Measurements from ENCODE around the gene LRRC74A. TPM values are rescaled to one million over a fixed set of nuclear protein-coding genes. Genes with fewer than 3 reads are reported as not detected.

Gene LRRC74A
- total RNA-seq, 2 donors from 2014 or later, result not detected

DNA sequence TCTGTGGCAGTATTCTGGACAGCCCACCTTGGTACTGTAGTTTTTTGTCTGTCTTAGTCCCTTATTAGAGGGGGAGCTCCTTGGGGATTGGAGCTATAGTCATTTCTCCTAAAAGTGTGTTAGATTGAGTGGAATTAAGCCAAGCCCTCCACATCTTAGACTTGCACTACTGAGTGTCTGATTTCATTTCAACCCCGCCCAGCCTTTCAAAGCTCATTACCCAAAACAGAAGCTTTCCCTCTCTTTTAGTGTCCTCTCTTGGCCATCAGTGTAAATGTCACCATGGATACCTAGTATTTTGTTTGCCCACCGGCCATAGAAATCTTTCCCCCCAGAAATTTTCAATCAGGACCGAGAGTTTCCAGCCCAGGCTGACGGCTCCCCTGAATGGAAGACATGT is 74.5 kb downstream of the LRRC74A start:
- H3K4me3 ChIP-seq, result no peak overlapping the region
- H3K9me3 ChIP-seq, result no peaks in the 10 kb centered on the region
- no peak overlapping the region for H3K27ac ChIP-seq
- no peaks in the 10 kb centered on the region for H3K27me3 ChIP-seq
- 80 to 86% methylated on average over 4 of the region's 4 CpGs for WGBS, 2 donors
- no peaks in the 10 kb centered on the region for H3K4me1 ChIP-seq
- TF ChIP-seq CTCF (IDR thresholded peaks at IDR 0.05), result no peak
- no peak for TF ChIP-seq POLR2A (IDR thresholded peaks at IDR 0.05)
- no peaks in the 10 kb centered on the region for H3K36me3 ChIP-seq (replicated peaks in 1 of 2; ENCODE audit: insufficient read depth in 1 of 2, low read depth in 2 of 2)
- ATAC-seq (no peak), DNase-seq (no peak)
- intact Hi-C loops (cut with DNase I), result no loop called here

DNA sequence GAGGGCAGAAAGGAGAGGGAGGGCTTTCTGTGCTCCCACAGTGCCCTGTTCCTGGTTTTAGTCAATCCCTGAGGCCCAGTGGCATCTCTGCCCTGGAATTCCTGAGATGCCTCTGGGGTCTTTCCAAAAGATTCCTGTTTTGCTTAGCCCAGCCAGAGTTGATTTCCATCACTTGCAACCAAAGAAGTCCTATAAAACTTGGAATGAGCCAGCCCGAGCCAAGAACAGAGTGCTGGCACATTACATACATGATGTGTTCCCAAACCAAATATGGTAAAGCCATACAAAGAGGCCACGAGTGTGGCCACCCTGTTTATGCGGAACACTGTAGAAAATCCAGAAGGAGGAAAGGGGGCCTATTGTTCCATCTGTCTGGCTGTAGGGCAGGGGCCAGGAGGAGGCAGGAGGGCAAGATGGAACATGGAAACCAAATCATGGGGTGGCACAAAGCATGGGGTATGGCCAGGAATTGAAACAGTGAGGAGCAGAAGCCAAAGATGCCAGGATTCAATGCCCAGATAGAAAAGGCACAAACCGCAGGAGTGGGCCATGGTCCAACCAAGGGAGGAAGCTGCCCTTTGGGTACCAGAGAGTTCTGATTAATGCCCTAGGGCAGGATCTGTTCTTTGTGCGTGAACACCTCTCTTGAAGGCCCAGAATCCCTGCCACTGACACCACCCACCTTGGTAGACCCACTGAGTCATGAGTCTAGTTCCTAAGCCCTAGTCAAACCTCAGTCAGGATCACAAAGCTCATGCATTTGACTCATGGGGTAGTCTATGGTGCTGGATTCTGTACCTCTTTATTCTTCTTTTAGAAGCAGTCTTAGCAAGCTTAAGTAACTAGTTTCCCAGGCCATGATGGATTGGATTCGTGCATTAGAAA is 75.2 kb downstream of the LRRC74A start:
- Histone ChIP-seq H3K27me3 (no peaks in the 10 kb centered on the region), H3K4me1 (no peaks in the 10 kb centered on the region), H3K9me3 (no peaks in the 10 kb centered on the region), H3K36me3 (replicated peaks in 1 of 2; ENCODE audit: insufficient read depth in 1 of 2, low read depth in 2 of 2) (no peaks in the 10 kb centered on the region), H3K4me3 (no peak overlapping the region), H3K27ac (no peak overlapping the region)
- WGBS, 2 donors, result 76 to 79% methylated on average over 6 of the region's 6 CpGs
- TF ChIP-seq POLR2A (IDR thresholded peaks at IDR 0.05), result no peak
- TF ChIP-seq CTCF (IDR thresholded peaks at IDR 0.05), result no peak
- DNase-seq (no peak), ATAC-seq (no peak)
- intact Hi-C loops (cut with DNase I), result no loop called here

DNA sequence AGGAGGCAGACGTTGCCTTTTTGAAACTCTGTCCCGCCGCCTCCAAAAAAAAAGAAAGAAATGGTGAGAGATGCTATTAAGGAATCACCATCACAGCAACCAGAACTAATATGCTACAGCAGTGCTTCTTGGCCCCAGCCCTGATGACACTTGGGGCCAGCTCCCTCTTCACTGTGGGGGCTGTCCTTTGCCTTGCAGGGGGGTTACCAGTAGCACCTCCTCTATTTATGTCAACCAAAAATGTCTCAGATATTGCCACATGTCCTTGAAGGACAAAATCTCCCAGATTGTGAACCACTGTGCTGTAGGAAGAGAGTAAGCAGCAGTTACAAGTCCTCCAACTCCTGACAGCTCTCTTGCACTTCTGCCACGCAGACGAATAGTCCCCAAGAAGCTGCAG is 76.4 kb downstream of the LRRC74A start:
- Histone ChIP-seq H3K4me3 (no peak overlapping the region), H3K9me3 (no peaks in the 10 kb centered on the region), H3K36me3 (replicated peaks in 1 of 2; ENCODE audit: insufficient read depth in 1 of 2, low read depth in 2 of 2) (no peaks in the 10 kb centered on the region), H3K27ac (no peak overlapping the region), H3K27me3 (no peaks in the 10 kb centered on the region), H3K4me1 (no peaks in the 10 kb centered on the region)
- intact Hi-C loops (cut with DNase I), result no loop called here
- ATAC-seq (no peak), DNase-seq (no peak)
- no peak for TF ChIP-seq CTCF (IDR thresholded peaks at IDR 0.05)
- TF ChIP-seq POLR2A (IDR thresholded peaks at IDR 0.05), result no peak
- WGBS, 2 donors, result 67 to 74% methylated on average over 5 of the region's 5 CpGs

DNA sequence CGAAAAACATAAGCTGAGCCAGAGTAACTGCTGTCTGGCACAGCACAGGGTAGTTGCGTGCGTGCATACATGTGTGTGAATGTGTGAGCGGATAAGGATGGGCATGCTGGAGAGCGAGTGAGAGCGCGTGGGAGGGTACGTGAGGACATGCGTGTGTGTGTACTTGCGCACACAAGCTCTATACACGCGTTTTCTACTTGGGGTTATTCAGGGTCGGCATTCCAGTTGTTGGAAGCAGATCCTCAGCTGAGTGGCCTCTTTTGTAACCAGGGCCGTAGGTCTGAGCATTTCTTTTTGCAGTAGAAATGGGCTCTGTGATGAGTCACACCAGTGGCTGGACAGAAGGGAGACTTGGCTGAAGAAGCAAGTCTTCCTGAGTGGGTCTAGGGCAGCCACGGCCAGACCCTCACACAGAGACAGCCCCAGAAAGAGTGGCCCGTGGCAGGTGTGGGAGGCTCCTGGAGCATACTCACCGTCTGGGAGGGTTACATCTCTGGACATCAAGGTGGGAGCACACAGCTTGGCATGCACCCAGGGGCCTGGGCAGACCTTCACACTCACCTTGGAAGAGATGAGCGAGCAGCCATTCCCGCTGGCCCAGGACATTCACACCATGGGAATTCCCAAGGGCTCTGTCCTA is 78.0 kb downstream of the LRRC74A start:
- no peaks in the 10 kb centered on the region for H3K27me3 ChIP-seq
- H3K36me3 ChIP-seq (replicated peaks in 1 of 2; ENCODE audit: insufficient read depth in 1 of 2, low read depth in 2 of 2), result no peaks in the 10 kb centered on the region
- DNase-seq (peak in 2 of 4 donors; percentile 31 to 58), ATAC-seq (peak; percentile 58)
- H3K4me3 ChIP-seq, result no peak overlapping the region
- WGBS, 2 donors, result 82 to 83% methylated on average over 17 to 19 of the region's 19 CpGs
- TF ChIP-seq POLR2A (IDR thresholded peaks at IDR 0.05) (no peak), CTCF (IDR thresholded peaks at IDR 0.05) (no peak)
- no peaks in the 10 kb centered on the region for H3K9me3 ChIP-seq
- intact Hi-C loops (cut with DNase I), result no loop called here
- peaks cover 2% of the 10 kb centered on the region for H3K4me1 ChIP-seq
- H3K27ac ChIP-seq, result peak overlapping the region in 2 of 4 donors; percentile 17 to 49

All from body of pancreas (tissue), 4 donors.